ENCODE data around the gene HS3ST6. TPM values are rescaled to one million over a fixed set of nuclear protein-coding genes. Genes with fewer than 3 reads are reported as not detected.

Gene HS3ST6
- total RNA-seq, 4 donors from 2014 or later, result 1.6 to 9.9 (median 6.3) TPM

DNA sequence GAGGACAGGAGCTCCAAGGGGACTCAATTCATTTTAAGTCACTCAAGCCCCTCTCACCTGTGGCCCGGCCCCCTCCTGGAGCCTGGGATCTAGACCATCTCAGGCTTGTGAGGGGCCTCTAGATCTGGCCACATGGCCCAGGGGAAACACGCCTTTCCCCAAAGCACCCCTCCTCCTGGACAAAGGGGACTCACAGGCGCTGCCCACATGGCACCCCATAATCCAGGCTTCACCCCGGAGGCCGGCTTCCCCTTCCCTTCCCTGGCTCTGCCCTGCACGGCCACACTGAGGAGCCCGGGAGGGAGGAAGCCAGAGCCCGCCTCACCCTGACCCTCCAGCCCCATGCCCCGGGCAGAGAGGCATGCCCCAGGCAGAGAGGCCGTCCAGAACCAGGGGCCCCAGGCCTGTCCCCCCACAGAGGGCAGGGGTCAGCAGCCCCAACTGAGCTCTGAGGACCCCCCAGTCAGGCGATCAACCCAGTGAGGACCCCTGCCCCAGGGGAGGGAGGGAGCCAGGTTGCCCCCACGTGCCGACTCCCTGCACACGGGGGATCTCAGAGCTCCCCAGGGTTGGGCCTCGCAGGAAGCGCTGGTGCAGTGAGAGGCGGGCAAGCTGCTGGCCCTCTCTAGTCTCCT is 10.9 kb downstream of the HS3ST6 start:
- Histone ChIP-seq H3K27me3 (peaks cover 0 to 48% (median 0%) of the 10 kb centered on the region in 4 donors), H3K4me3 (no peak overlapping the region), H3K4me1 (peaks cover 0 to 47% (median 2%) of the 10 kb centered on the region in 3 donors), H3K36me3 (peaks cover 0 to 6% (median 0%) of the 10 kb centered on the region in 3 donors), H3K27ac (no peak overlapping the region), H3K9me3 (no peaks in the 10 kb centered on the region)
- 57 to 67% methylated on average over 1 to 3 of the region's 17 CpGs for WGBS, 2 donors
- TF ChIP-seq, protein P1, sequence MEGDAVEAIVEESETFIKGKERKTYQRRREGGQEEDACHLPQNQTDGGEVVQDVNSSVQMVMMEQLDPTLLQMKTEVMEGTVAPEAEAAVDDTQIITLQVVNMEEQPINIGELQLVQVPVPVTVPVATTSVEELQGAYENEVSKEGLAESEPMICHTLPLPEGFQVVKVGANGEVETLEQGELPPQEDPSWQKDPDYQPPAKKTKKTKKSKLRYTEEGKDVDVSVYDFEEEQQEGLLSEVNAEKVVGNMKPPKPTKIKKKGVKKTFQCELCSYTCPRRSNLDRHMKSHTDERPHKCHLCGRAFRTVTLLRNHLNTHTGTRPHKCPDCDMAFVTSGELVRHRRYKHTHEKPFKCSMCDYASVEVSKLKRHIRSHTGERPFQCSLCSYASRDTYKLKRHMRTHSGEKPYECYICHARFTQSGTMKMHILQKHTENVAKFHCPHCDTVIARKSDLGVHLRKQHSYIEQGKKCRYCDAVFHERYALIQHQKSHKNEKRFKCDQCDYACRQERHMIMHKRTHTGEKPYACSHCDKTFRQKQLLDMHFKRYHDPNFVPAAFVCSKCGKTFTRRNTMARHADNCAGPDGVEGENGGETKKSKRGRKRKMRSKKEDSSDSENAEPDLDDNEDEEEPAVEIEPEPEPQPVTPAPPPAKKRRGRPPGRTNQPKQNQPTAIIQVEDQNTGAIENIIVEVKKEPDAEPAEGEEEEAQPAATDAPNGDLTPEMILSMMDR (IDR thresholded peaks at IDR 0.05), result no peak
- no peak for TF ChIP-seq POLR2A (IDR thresholded peaks at IDR 0.05)
- no peak for DNase-seq
- intact Hi-C loops (cut with DNase I), result no loop called here

DNA sequence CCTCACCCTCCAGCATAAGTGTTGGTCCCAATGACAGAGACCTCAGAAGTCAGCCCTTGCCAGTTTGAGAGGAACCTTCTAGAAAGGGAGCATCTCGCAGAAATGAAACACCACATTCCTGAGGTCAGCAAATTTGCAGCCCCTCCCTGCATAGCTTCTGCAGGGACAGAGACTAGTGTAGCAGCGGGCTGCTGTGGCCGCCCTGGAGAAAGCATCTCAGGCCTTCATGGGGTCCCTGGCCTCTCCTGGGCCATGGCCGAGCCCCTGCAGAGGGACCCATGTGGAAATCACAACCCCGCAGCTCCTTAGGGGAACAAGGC is 11.4 kb downstream of the HS3ST6 start:
- TF ChIP-seq POLR2A (IDR thresholded peaks at IDR 0.05), result no peak
- TF ChIP-seq, protein P1 (IDR thresholded peaks at IDR 0.05), result no peak
- WGBS, 2 donors, result 79 to 100% methylated on average over 1 to 5 of the region's 5 CpGs
- Histone ChIP-seq H3K27me3 (peaks cover 0 to 48% (median 0%) of the 10 kb centered on the region in 4 donors), H3K36me3 (peaks cover 0 to 6% (median 0%) of the 10 kb centered on the region in 3 donors), H3K4me1 (peaks cover 0 to 42% (median 0%) of the 10 kb centered on the region in 3 donors), H3K4me3 (no peak overlapping the region), H3K9me3 (no peaks in the 10 kb centered on the region), H3K27ac (no peak overlapping the region)
- intact Hi-C loops (cut with DNase I), result no loop called here
- DNase-seq, result no peak

DNA sequence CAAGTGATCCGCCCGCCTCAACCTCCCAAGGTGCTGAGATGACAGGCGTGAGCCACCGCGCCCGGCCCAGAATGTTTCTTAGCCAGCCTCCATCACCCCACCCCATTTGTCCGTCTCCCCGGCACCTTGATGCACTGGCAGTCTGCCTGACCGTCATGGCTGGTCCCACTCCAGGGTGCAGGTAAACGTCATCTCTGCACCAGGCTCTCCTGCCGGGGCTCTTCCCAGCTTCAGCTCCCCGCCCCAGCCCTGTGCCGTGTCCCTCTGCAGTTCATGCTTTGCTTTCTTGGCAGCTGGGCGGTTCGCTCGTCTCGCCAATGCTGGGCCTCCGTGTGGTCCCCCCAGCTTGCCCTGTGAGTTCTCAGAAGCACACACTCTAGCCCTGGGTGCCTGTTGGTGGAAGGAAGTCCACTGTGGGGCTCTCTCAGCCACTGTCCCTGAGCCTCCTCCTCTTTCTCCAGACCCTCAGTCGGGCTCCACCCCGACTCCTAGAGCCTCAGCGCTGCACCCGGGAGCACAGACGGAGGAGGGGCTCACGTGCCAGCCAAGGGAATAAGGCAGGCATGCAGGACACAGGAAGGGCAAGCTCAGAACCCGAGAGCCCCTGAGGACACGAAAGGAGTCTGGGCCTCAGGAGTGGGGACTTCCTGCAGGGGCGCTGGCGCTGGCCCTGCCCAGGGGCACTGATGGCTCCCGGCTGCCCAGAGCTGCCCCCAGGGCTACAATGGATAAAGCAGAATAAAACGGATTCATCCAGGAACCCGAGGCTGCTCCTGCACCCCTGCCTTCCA is 12.0 kb downstream of the HS3ST6 start:
- WGBS, 2 donors, result 40 to 50% methylated on average over 12 to 23 of the region's 31 CpGs
- Histone ChIP-seq H3K4me1 (peaks cover 0 to 37% (median 0%) of the 10 kb centered on the region in 3 donors), H3K36me3 (peaks cover 0 to under 1% (median 0%) of the 10 kb centered on the region in 3 donors), H3K27ac (no peak overlapping the region), H3K4me3 (no peak overlapping the region), H3K27me3 (peaks cover 0 to 48% (median 0%) of the 10 kb centered on the region in 4 donors), H3K9me3 (no peaks in the 10 kb centered on the region)
- intact Hi-C loops (cut with DNase I), result no loop called here
- TF ChIP-seq, protein P1 (IDR thresholded peaks at IDR 0.05), result no peak
- TF ChIP-seq POLR2A (IDR thresholded peaks at IDR 0.05), result no peak
- no peak for DNase-seq

DNA sequence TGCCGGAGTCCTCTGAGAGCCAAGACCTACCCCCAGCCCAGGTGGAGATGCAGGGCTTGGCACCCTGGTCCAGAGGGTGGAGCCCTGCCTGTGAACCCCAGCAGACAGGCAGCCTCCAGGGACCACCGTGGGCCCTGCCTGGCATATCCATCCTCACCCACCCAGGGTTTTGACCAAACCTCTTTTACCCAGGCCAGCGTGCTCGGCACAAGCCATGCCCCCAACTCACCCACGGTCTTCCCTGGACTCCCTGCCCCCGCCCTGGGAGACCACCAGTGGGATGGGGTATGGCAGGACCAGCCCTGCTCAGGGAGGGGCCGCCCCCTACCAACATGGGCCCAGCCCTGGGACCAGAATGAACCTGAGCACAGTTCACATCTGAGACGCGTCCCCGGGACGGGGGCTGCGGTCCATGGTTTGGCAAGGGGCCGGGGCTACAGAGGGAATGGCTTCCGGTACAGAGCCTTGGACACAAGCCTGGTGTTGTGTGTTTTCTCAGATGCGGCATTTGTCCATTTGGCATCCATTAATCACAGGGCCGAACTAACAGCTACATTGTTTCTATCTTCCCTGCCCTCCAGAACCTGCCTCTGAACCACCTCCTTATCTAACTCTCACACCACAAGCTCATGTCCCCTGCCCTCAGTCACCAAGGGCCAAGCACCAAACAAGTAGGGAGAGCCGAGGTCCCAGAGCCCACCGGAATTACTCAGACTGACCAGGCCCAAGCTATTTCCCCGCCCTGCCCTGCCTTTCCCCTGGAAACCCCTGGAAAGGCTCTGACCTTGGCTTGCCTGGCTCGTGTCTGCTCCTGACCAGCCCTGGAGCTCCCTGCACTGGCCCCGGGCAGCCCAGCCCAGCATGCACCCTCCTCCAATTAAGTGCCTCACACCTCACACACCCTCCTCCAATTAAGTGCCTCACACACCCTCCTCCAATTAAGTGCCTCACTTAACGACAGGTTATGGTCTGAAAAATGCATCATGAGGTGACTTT is 14.1 kb downstream of the HS3ST6 start:
- H3K36me3 ChIP-seq, result no peaks in the 10 kb centered on the region
- DNase-seq, result no peak
- TF ChIP-seq POLR2A (IDR thresholded peaks at IDR 0.05), result no peak
- TF ChIP-seq, protein P1 (IDR thresholded peaks at IDR 0.05), result no peak
- H3K27ac ChIP-seq, result no peak overlapping the region
- H3K27me3 ChIP-seq, result peaks cover 0 to 57% (median 0%) of the 10 kb centered on the region in 4 donors
- intact Hi-C loops (cut with DNase I), result no loop called here
- H3K4me3 ChIP-seq, result no peak overlapping the region
- 62 to 100% methylated on average over 1 to 6 of the region's 22 CpGs for WGBS, 2 donors
- H3K9me3 ChIP-seq, result no peaks in the 10 kb centered on the region
- H3K4me1 ChIP-seq, result peaks cover 0 to 37% (median 12%) of the 10 kb centered on the region in 3 donors

Measured in esophagus squamous epithelium (tissue), 5 donors.